GM23338 (cell line): Measurements from ENCODE around the gene USH1G. TPM values are rescaled to one million over a fixed set of nuclear protein-coding genes. Genes with fewer than 3 reads are reported as not detected.

ENCODE experiments used
- ATAC-seq: fragments of 200-7000 bp; cut with Tn5 transposase; 3 replicates; pipeline ENCODE4 v1.9.1; 2020
- DNase-seq: peaks from one replicate; pipeline ENCODE4 v3.0.0-alpha.2; 2015; ENCODE audit warnings: low spot score
- H2AFZ ChIP-seq: fragments of 200-600 bp; sonication (generic); 2 replicates; pipeline ENCODE4 v1.8.0; 2016; ENCODE audit warnings: antibody characterized with exemption, mild to moderate bottlenecking, moderate library complexity
- H3F3A ChIP-seq: fragments of 200-600 bp; sonication (generic); replicated peaks from 2 replicates; pipeline ENCODE4 v1.8.0; 2017; ENCODE audit warnings: antibody characterized with exemption, mixed run types, low read depth
- H3K27ac ChIP-seq: fragments of 200-600 bp; sonication (generic); 2 replicates; pipeline ENCODE4 v1.6.1; 2016; ENCODE audit warnings: low read depth
- H3K27me3 ChIP-seq: fragments of 200-600 bp; sonication (generic); 2 replicates; pipeline ENCODE4 v1.8.0; 2016; ENCODE audit warnings: mild to moderate bottlenecking, mixed run types, moderate library complexity; ENCODE audit not compliant: insufficient read depth
- H3K36me3 ChIP-seq: fragments of 200-600 bp; sonication (generic); 2 replicates; pipeline ENCODE4 v1.8.0; 2016; ENCODE audit warnings: mild to moderate bottlenecking; ENCODE audit not compliant: insufficient read depth
- H3K4me1 ChIP-seq: fragments of 200-600 bp; sonication (generic); 2 replicates; pipeline ENCODE4 v1.8.0; 2016; ENCODE audit warnings: mild to moderate bottlenecking, moderate library complexity; ENCODE audit not compliant: insufficient read depth
- H3K4me2 ChIP-seq: fragments of 200-600 bp; sonication (generic); 2 replicates; pipeline ENCODE4 v1.7.1; 2017; ENCODE audit warnings: mixed run types
- H3K4me3 ChIP-seq: fragments of 200-600 bp; sonication (generic); 2 replicates; pipeline ENCODE4 v1.6.1; 2016; ENCODE audit warnings: mixed run types
- H3K79me2 ChIP-seq: fragments of 200-600 bp; sonication (generic); replicated peaks from 2 replicates; pipeline ENCODE4 v1.8.0; 2017; ENCODE audit warnings: mild to moderate bottlenecking; ENCODE audit not compliant: insufficient read depth
- H3K9me2 ChIP-seq: fragments of 200-600 bp; sonication (generic); 2 replicates; pipeline ENCODE4 v1.8.0; 2017; ENCODE audit not compliant: insufficient read depth
- H4K20me1 ChIP-seq: fragments of 200-600 bp; sonication (generic); replicated peaks from 2 replicates; pipeline ENCODE4 v1.8.0; 2017; ENCODE audit warnings: mild to moderate bottlenecking; ENCODE audit not compliant: insufficient read depth
- H3K27ac Mint-ChIP-seq: 2 replicates; pipeline ENCODE4 v1.8.0; 2020; ENCODE audit warnings: inconsistent platforms, mild to moderate bottlenecking, moderate library complexity, mixed read lengths
- H3K27me3 Mint-ChIP-seq: 3 replicates; pipeline ENCODE4 v1.8.0; 2022; ENCODE audit warnings: low read depth, mild to moderate bottlenecking, moderate library complexity, mixed read lengths, inconsistent platforms; ENCODE audit not compliant: insufficient read depth, poor library complexity
- H3K36me3 Mint-ChIP-seq: 3 replicates; pipeline ENCODE4 v1.8.0; 2021; ENCODE audit warnings: low read depth, mild to moderate bottlenecking, inconsistent platforms, moderate library complexity, mixed read lengths
- H3K4me1 Mint-ChIP-seq: 3 replicates; pipeline ENCODE4 v1.8.0; 2020; ENCODE audit warnings: mild to moderate bottlenecking, inconsistent platforms, mixed read lengths
- H3K4me3 Mint-ChIP-seq: 3 replicates; pipeline ENCODE4 v1.8.0; 2021; ENCODE audit warnings: moderate library complexity, mild to moderate bottlenecking, inconsistent platforms, mixed read lengths
- H3K9me3 Mint-ChIP-seq: 3 replicates; pipeline ENCODE4 v1.8.0; 2020; ENCODE audit warnings: moderate library complexity, mild to moderate bottlenecking, inconsistent platforms, mixed read lengths
- CREB1 ChIP-seq: fragments of 250-450 bp; sonication (Bioruptor Pico); IDR thresholded peaks from 2 replicates; pipeline ENCODE4 v1.5.0; 2020; ENCODE audit warnings: low read depth, mild to moderate bottlenecking, moderate library complexity
- EZH2 ChIP-seq: fragments of 200-600 bp; sonication (generic); IDR thresholded peaks from one replicate; pipeline ENCODE4 v1.8.0; 2017; ENCODE audit warnings: antibody characterized with exemption, mild to moderate bottlenecking, low read depth; ENCODE audit not compliant: unreplicated experiment
- EZH2phosphoT487 ChIP-seq: fragments of 200-600 bp; sonication (generic); IDR thresholded peaks from one replicate; pipeline ENCODE4 v1.8.1; 2018; ENCODE audit warnings: antibody characterized with exemption; ENCODE audit not compliant: unreplicated experiment
- JUNB ChIP-seq: IDR thresholded peaks from one replicate; pipeline ENCODE4 v1.6.1; 2016; ENCODE audit warnings: antibody characterized with exemption; ENCODE audit not compliant: unreplicated experiment
- NANOG ChIP-seq: IDR thresholded peaks from 2 replicates; pipeline ENCODE4 v1.6.1; 2016; ENCODE audit warnings: antibody characterized with exemption, borderline replicate concordance
- POLR2AphosphoS5 ChIP-seq: IDR thresholded peaks from 2 replicates; pipeline ENCODE4 v1.6.1; 2016; ENCODE audit warnings: antibody characterized with exemption, low read depth
- STAT1 ChIP-seq: IDR thresholded peaks from one replicate; pipeline ENCODE4 v1.6.1; 2016; ENCODE audit warnings: antibody characterized with exemption; ENCODE audit not compliant: unreplicated experiment
- ZNF114 ChIP-seq: fragments of 250-450 bp; sonication (Bioruptor Pico); IDR thresholded peaks from 2 replicates; pipeline ENCODE4 v1.5.0; 2020; ENCODE audit warnings: mild to moderate bottlenecking, moderate library complexity
- ZNF331 ChIP-seq: fragments of 250-450 bp; sonication (Bioruptor Pico); IDR thresholded peaks from 2 replicates; pipeline ENCODE4 v1.5.0; 2020; ENCODE audit warnings: low read depth, mild to moderate bottlenecking, moderate library complexity
- polyA plus RNA-seq: library from polyadenylated mRNA; unstranded; fragments of >200 nt; fragmentation: Nextera tagmentation; extraction: Ambion mirVana; gene quantifications from 2 replicates; pipeline ENCODE4 v1.2.1, GENCODE V29; 2016
- total RNA-seq: library from RNA; depleted of rRNA; stranded (reverse); fragments of >200 nt; shearing (Covaris generic); gene quantifications from 2 replicates; pipeline ENCODE4 v1.2.3, GENCODE V29; 2014
- TF ChIP-seq, protein P1 (sequence below): IDR thresholded peaks from one replicate; pipeline ENCODE4 v1.6.1; 2018; ENCODE audit warnings: antibody characterized with exemption; ENCODE audit not compliant: unreplicated experiment
- TF ChIP-seq, protein P2 (sequence below): fragments of 250-450 bp; sonication (Bioruptor Pico); IDR thresholded peaks from 2 replicates; pipeline ENCODE4 v1.5.0; 2020; ENCODE audit warnings: mild to moderate bottlenecking, moderate library complexity
- TF ChIP-seq, protein P3 (sequence below), 2 experiments: fragments of 200-600 bp in 1 of 2; sonication (generic) in 1 of 2; conservative IDR thresholded peaks; 2 replicates each; pipeline versions ENCODE4 v1.5.1 to v1.6.1; 2016 to 2017; ENCODE audit warnings: antibody characterized with exemption in 2 of 2, low read depth in 2 of 2, mild to moderate bottlenecking in 2 of 2, moderate library complexity in 1 of 2
- TF ChIP-seq, protein P4 (sequence below): IDR thresholded peaks from 2 replicates; pipeline ENCODE4 v1.6.1; 2016; ENCODE audit warnings: antibody characterized with exemption

The USH1G gene
- total and polyA plus RNA-seq, 2 experiments from 2014 or later = 0.34 to 1.7 TPM

DNA sequence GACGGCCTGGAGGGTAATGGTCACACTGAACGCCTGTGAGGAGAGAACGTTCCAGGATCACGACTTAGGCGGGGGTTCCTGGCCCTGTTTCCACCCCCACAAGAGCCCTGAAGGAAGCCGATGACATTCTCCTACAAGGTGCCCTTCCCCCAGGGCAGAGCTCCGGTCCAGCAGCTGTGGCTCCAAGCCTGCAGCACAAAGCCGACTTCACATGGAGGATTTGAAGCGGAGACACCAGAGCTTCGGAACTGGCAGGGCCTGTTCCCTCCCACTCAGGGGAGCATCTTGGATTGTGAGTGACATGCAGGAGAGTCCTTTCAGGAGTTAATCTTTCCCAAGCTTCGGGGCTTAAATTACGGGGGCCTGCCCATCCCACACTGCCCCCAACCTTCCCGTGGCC is 34.6 kb downstream of the USH1G start:
- Mint-ChIP-seq H3K27ac (no peak overlapping the region), H3K9me3 (no peaks in the 10 kb centered on the region), H3K4me1 (peaks cover 9% of the 10 kb centered on the region; the same call in 2 of the 3 replicates), H3K4me3 (no peak overlapping the region), H3K36me3 (no peaks in the 10 kb centered on the region), H3K27me3 (peaks cover 32% of the 10 kb centered on the region)
- Histone ChIP-seq H3K9me2 (no peaks in the 10 kb centered on the region), H3K4me2 (no peak overlapping the region), H3K36me3 (no peaks in the 10 kb centered on the region), H3K79me2 (no peaks in the 10 kb centered on the region), H3K4me1 (peaks cover 3% of the 10 kb centered on the region; the same call in 1 of the 2 replicates), H3K27ac (no peak overlapping the region), H4K20me1 (no peaks in the 10 kb centered on the region), H2AFZ (no peak overlapping the region), H3K4me3 (no peak overlapping the region), H3K27me3 (peaks cover 25% of the 10 kb centered on the region), H3F3A (no peaks in the 10 kb centered on the region)
- no peak for TF ChIP-seq EZH2
- no peak for TF ChIP-seq EZH2phosphoT487
- TF ChIP-seq, protein P1, sequence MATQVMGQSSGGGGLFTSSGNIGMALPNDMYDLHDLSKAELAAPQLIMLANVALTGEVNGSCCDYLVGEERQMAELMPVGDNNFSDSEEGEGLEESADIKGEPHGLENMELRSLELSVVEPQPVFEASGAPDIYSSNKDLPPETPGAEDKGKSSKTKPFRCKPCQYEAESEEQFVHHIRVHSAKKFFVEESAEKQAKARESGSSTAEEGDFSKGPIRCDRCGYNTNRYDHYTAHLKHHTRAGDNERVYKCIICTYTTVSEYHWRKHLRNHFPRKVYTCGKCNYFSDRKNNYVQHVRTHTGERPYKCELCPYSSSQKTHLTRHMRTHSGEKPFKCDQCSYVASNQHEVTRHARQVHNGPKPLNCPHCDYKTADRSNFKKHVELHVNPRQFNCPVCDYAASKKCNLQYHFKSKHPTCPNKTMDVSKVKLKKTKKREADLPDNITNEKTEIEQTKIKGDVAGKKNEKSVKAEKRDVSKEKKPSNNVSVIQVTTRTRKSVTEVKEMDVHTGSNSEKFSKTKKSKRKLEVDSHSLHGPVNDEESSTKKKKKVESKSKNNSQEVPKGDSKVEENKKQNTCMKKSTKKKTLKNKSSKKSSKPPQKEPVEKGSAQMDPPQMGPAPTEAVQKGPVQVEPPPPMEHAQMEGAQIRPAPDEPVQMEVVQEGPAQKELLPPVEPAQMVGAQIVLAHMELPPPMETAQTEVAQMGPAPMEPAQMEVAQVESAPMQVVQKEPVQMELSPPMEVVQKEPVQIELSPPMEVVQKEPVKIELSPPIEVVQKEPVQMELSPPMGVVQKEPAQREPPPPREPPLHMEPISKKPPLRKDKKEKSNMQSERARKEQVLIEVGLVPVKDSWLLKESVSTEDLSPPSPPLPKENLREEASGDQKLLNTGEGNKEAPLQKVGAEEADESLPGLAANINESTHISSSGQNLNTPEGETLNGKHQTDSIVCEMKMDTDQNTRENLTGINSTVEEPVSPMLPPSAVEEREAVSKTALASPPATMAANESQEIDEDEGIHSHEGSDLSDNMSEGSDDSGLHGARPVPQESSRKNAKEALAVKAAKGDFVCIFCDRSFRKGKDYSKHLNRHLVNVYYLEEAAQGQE = no peak
- no peak for TF ChIP-seq CREB1 (CRISPR knock-in tag)
- TF ChIP-seq ZNF114 (CRISPR knock-in tag) = no peak
- TF ChIP-seq, protein P2, sequence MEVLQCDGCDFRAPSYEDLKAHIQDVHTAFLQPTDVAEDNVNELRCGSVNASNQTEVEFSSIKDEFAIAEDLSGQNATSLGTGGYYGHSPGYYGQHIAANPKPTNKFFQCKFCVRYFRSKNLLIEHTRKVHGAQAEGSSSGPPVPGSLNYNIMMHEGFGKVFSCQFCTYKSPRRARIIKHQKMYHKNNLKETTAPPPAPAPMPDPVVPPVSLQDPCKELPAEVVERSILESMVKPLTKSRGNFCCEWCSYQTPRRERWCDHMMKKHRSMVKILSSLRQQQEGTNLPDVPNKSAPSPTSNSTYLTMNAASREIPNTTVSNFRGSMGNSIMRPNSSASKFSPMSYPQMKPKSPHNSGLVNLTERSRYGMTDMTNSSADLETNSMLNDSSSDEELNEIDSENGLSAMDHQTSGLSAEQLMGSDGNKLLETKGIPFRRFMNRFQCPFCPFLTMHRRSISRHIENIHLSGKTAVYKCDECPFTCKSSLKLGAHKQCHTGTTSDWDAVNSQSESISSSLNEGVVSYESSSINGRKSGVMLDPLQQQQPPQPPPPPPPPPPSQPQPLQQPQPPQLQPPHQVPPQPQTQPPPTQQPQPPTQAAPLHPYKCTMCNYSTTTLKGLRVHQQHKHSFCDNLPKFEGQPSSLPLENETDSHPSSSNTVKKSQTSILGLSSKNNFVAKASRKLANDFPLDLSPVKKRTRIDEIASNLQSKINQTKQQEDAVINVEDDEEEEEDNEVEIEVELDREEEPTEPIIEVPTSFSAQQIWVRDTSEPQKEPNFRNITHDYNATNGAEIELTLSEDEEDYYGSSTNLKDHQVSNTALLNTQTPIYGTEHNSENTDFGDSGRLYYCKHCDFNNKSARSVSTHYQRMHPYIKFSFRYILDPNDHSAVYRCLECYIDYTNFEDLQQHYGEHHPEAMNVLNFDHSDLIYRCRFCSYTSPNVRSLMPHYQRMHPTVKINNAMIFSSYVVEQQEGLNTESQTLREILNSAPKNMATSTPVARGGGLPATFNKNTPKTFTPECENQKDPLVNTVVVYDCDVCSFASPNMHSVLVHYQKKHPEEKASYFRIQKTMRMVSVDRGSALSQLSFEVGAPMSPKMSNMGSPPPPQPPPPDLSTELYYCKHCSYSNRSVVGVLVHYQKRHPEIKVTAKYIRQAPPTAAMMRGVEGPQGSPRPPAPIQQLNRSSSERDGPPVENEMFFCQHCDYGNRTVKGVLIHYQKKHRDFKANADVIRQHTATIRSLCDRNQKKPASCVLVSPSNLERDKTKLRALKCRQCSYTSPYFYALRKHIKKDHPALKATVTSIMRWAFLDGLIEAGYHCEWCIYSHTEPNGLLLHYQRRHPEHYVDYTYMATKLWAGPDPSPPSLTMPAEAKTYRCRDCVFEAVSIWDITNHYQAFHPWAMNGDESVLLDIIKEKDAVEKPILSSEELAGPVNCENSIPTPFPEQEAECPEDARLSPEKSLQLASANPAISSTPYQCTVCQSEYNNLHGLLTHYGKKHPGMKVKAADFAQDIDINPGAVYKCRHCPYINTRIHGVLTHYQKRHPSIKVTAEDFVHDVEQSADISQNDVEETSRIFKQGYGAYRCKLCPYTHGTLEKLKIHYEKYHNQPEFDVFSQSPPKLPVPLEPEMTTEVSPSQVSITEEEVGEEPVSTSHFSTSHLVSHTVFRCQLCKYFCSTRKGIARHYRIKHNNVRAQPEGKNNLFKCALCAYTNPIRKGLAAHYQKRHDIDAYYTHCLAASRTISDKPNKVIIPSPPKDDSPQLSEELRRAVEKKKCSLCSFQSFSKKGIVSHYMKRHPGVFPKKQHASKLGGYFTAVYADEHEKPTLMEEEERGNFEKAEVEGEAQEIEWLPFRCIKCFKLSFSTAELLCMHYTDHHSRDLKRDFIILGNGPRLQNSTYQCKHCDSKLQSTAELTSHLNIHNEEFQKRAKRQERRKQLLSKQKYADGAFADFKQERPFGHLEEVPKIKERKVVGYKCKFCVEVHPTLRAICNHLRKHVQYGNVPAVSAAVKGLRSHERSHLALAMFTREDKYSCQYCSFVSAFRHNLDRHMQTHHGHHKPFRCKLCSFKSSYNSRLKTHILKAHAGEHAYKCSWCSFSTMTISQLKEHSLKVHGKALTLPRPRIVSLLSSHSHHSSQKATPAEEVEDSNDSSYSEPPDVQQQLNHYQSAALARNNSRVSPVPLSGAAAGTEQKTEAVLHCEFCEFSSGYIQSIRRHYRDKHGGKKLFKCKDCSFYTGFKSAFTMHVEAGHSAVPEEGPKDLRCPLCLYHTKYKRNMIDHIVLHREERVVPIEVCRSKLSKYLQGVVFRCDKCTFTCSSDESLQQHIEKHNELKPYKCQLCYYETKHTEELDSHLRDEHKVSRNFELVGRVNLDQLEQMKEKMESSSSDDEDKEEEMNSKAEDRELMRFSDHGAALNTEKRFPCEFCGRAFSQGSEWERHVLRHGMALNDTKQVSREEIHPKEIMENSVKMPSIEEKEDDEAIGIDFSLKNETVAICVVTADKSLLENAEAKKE = no peak
- TF ChIP-seq, protein P3, sequence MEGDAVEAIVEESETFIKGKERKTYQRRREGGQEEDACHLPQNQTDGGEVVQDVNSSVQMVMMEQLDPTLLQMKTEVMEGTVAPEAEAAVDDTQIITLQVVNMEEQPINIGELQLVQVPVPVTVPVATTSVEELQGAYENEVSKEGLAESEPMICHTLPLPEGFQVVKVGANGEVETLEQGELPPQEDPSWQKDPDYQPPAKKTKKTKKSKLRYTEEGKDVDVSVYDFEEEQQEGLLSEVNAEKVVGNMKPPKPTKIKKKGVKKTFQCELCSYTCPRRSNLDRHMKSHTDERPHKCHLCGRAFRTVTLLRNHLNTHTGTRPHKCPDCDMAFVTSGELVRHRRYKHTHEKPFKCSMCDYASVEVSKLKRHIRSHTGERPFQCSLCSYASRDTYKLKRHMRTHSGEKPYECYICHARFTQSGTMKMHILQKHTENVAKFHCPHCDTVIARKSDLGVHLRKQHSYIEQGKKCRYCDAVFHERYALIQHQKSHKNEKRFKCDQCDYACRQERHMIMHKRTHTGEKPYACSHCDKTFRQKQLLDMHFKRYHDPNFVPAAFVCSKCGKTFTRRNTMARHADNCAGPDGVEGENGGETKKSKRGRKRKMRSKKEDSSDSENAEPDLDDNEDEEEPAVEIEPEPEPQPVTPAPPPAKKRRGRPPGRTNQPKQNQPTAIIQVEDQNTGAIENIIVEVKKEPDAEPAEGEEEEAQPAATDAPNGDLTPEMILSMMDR (conservative IDR thresholded peaks at IDR 0.05; ENCODE audit: low read depth in 2 of 2) = no peak
- no peak for TF ChIP-seq JUNB
- TF ChIP-seq STAT1 = no peak
- TF ChIP-seq ZNF331 (CRISPR knock-in tag) = no peak
- TF ChIP-seq POLR2AphosphoS5 = no peak
- TF ChIP-seq, protein P4, sequence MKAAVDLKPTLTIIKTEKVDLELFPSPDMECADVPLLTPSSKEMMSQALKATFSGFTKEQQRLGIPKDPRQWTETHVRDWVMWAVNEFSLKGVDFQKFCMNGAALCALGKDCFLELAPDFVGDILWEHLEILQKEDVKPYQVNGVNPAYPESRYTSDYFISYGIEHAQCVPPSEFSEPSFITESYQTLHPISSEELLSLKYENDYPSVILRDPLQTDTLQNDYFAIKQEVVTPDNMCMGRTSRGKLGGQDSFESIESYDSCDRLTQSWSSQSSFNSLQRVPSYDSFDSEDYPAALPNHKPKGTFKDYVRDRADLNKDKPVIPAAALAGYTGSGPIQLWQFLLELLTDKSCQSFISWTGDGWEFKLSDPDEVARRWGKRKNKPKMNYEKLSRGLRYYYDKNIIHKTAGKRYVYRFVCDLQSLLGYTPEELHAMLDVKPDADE = no peak
- no peak for TF ChIP-seq NANOG
- ATAC-seq (no peak; the same call in 2 of the 3 replicates), DNase-seq (no peak)
